ENCODE results near the gene MEIOB.

Gene MEIOB

GRCh38 chr16:1850981-1851380 lies 21.0 kb downstream of the MEIOB start:
- no peak for DNase-seq
- intact Hi-C loops (cut with DNase I) = no loop called here

- DNase-seq = no peak
- intact Hi-C loops (cut with DNase I) = no loop called here
Measured at GRCh38 chr16:1846416-1846815, 25.5 kb downstream of the MEIOB start.

- no peak for DNase-seq
- intact Hi-C loops (cut with DNase I) = no loop called here
Measured at GRCh38 chr16:1845985-1846384, 26.0 kb downstream of the MEIOB start.

- no peak for DNase-seq
- intact Hi-C loops (cut with DNase I) = no loop called here
Measured at GRCh38 chr16:1839554-1839953, 32.4 kb downstream of the MEIOB start.

GRCh38 chr16:1834096-1834495 lies 37.9 kb downstream of the MEIOB start:
- no peak for DNase-seq
- intact Hi-C loops (cut with DNase I) = no loop called here

GRCh38 chr16:1832838-1833454 lies 39.0 kb downstream of the MEIOB start:
- intact Hi-C loops (cut with DNase I) = no loop called here
- DNase-seq = no peak

- DNase-seq = no peak
- intact Hi-C loops (cut with DNase I) = no loop called here
Measured at GRCh38 chr16:1831186-1832075, 40.5 kb downstream of the MEIOB start.

GRCh38 chr16:1830213-1830612 lies 41.8 kb downstream of the MEIOB start:
- intact Hi-C loops (cut with DNase I) = no loop called here
- no peak for DNase-seq

GRCh38 chr16:1828645-1829410 lies 43.1 kb downstream of the MEIOB start:
- intact Hi-C loops (cut with DNase I) = no loop called here
- no peak for DNase-seq

- intact Hi-C loops (cut with DNase I) = no loop called here
- DNase-seq = peak; percentile 88 to 99 (median 96)
Measured at GRCh38 chr16:1826691-1827573, 45.0 kb downstream of the MEIOB start, which contains the start of the genes FAHD1 and HAGH. TSS of gene FAHD1 (plus strand) at chr16:1827206. CDS start at chr16:1827239, 33 bp downstream. TSS of gene HAGH (minus strand) at chr16:1826825. CDS start at chr16:1826787, 38 bp downstream.

- intact Hi-C loops (cut with DNase I) = no loop called here
- peak in 18 of 42 donors; percentile 7 to 75 (median 57) for DNase-seq
Measured at GRCh38 chr16:1825864-1826690, 45.9 kb downstream of the MEIOB start.

GRCh38 chr16:1825381-1825863 lies 46.5 kb downstream of the MEIOB start:
- intact Hi-C loops (cut with DNase I) = no loop called here

GRCh38 chr16:1823821-1824220 lies 48.1 kb downstream of the MEIOB start:
- intact Hi-C loops (cut with DNase I) = no loop called here
- DNase-seq = peak in 24 of 42 donors; percentile 2 to 69 (median 28)

More at GRCh38 chr16:1825381-1825863, 46.5 kb downstream of the MEIOB start:
- peak in 2 of 42 donors; percentile 6 to 18 for DNase-seq

- DNase-seq = peak in 1 of 42 donors; percentile 23
- intact Hi-C loops (cut with DNase I) = no loop called here
Measured at GRCh38 chr16:1822801-1823200, 49.2 kb downstream of the MEIOB start.

- intact Hi-C loops (cut with DNase I) = no loop called here
- peak in 1 of 42 donors; percentile 5 for DNase-seq
Measured at GRCh38 chr16:1821861-1822611, 49.9 kb downstream of the MEIOB start.

- intact Hi-C loops (cut with DNase I) = no loop called here
- DNase-seq = no peak
Measured at GRCh38 chr16:1820946-1821290, 51.0 kb downstream of the MEIOB start.
